GM12878 (cell line): ENCODE measurements around the gene MAP2K7. TPM values are rescaled to one million over a fixed set of nuclear protein-coding genes. Genes with fewer than 3 reads are reported as not detected.
A peak's percentile ranks its signal among the peaks of the same experiment; 100 is the strongest.

Source experiments
- ATAC-seq: fragments of 200-7000 bp; cut with Tn5 transposase; 3 replicates; pipeline ENCODE4 v1.9.1; 2020; ENCODE audit warnings: mild to moderate bottlenecking, moderate library complexity
- BruUV-seq: library from RNA; stranded (reverse); fragments of 400-500 nt; replicated peaks from 2 replicates; lab custom pipeline; 2021; lab: Mats Ljungman, UMichigan
- CTCF ChIA-PET: fragments of 300-600 bp; sonication (Branson Sonifier 250); formaldehyde crosslinking; extraction: SDS; loops from one replicate; lab custom pipeline; 2021; ENCODE audit warnings: inconsistent platforms; lab: Yijun Ruan, JAX
- POLR2A ChIA-PET: fragments of 350-600 bp; formaldehyde crosslinking; extraction: SDS; loops from one replicate; lab custom pipeline; 2021; ENCODE audit warnings: inconsistent platforms; lab: Charles Lee
- RAD21 ChIA-PET: fragments of 300-600 bp; sonication (Branson Sonifier 250); formaldehyde crosslinking; loops from one replicate; lab custom pipeline; 2023; ENCODE audit warnings: antibody characterized with exemption; ENCODE audit not compliant: unreplicated experiment; lab: Charles Lee
- SMC1A ChIA-PET: fragments of 300-600 bp; sonication (Branson Sonifier 250); formaldehyde crosslinking; loops from one replicate; lab custom pipeline; 2023; ENCODE audit not compliant: unreplicated experiment, uncharacterized antibody; lab: Charles Lee
- DNase-seq: peaks from one replicate; pipeline ENCODE4 v3.0.0-alpha.2; 2011; ENCODE audit warnings: low read depth, low spot score
- FAIRE-seq: peaks from 3 replicates; lab custom pipeline; 2011; peaks lifted over from hg19 to GRCh38; lab: Jason Lieb, UNC
- H2AFZ ChIP-seq: 2 replicates; pipeline ENCODE4 v1.6.0; 2011; ENCODE audit warnings: low read depth, low read length, control low read depth; ENCODE audit not compliant: control insufficient read depth
- H3K27ac ChIP-seq: 2 replicates; pipeline ENCODE4 v1.5.1; 2011; ENCODE audit warnings: control low read depth; ENCODE audit not compliant: control insufficient read depth, insufficient read depth
- H3K27me3 ChIP-seq, 2 experiments: replicated peaks in 1 of 2; 2 replicates each; pipeline versions ENCODE4 v1.6.0 to v1.6.1; 2011; ENCODE audit warnings: low read length in 1 of 2; ENCODE audit not compliant: control insufficient read depth in 2 of 2, insufficient read depth in 2 of 2
- H3K36me3 ChIP-seq, 2 experiments: 2 replicates each; pipeline ENCODE4 v1.5.1; 2011; ENCODE audit warnings: low read length in 1 of 2; ENCODE audit not compliant: control insufficient read depth in 2 of 2, insufficient read depth in 2 of 2
- H3K4me1 ChIP-seq: 2 replicates; pipeline ENCODE4 v1.6.1; 2011; ENCODE audit warnings: mild to moderate bottlenecking, low read length, moderate library complexity, mixed read lengths; ENCODE audit not compliant: control insufficient read depth, insufficient read depth
- H3K4me2 ChIP-seq: 2 replicates; pipeline ENCODE4 v1.6.0; 2011; ENCODE audit warnings: control low read depth; ENCODE audit not compliant: control insufficient read depth, insufficient read depth
- H3K4me3 ChIP-seq: fragments of 200-600 bp; sonication (generic); 2 replicates; pipeline ENCODE4 v1.5.1; 2016
- H3K79me2 ChIP-seq: 2 replicates; pipeline ENCODE4 v1.6.0; 2011; ENCODE audit warnings: low read length; ENCODE audit not compliant: control insufficient read depth, insufficient read depth
- H3K9ac ChIP-seq: 2 replicates; pipeline ENCODE4 v1.8.0; 2011; ENCODE audit warnings: low read length, control low read depth, mixed read lengths; ENCODE audit not compliant: control insufficient read depth, insufficient read depth
- H3K9me3 ChIP-seq: replicated peaks from 3 replicates; pipeline ENCODE4 v1.5.1; 2011; ENCODE audit warnings: mild to moderate bottlenecking, low read length; ENCODE audit not compliant: control insufficient read depth, insufficient read depth
- H4K20me1 ChIP-seq: 2 replicates; pipeline ENCODE4 v1.6.0; 2011; ENCODE audit not compliant: control insufficient read depth, insufficient read depth
- BHLHE40 ChIP-seq, 2 experiments: fragments of 450-650 bp in 1 of 2; IDR thresholded peaks; 2 replicates each; pipeline ENCODE4 v1.6.1; 2011 to 2017; ENCODE audit warnings: low read depth in 2 of 2, borderline replicate concordance in 1 of 2, improper control_type of control experiment in 1 of 2, low read length in 1 of 2, mild to moderate bottlenecking in 1 of 2
- DPF2 ChIP-seq: fragments of 450-650 bp; IDR thresholded peaks from 2 replicates; pipeline ENCODE4 v1.6.1; 2017; ENCODE audit warnings: mild to moderate bottlenecking
- POLR2AphosphoS2 ChIP-seq: IDR thresholded peaks from 2 replicates; pipeline ENCODE4 v1.6.1; 2011; ENCODE audit warnings: low read depth, mild to moderate bottlenecking, low read length, improper control_type of control experiment, moderate library complexity
- SIX5 ChIP-seq: IDR thresholded peaks from 2 replicates; pipeline ENCODE4 v1.6.1; 2011; ENCODE audit warnings: mild to moderate bottlenecking, low read depth, low read length, moderate library complexity; ENCODE audit not compliant: severe bottlenecking
- SMARCA5 ChIP-seq: fragments of 450-650 bp; IDR thresholded peaks from 2 replicates; pipeline ENCODE4 v1.6.1; 2017; ENCODE audit warnings: mild to moderate bottlenecking
- whole genome bisulfite sequencing: methylation state at CpG from one replicate; pipeline ENCODE4 v1.1.6; 2016; ENCODE audit warnings: low lambda C conversion rate; ENCODE audit not compliant: insufficient replicate concordance, insufficient coverage; ENCODE audit errors: missing lambda C conversion rate; 5-methylcytosine and 5-hydroxymethylcytosine counted together
- in situ Hi-C: fragments of 300-500 bp; cut with MboI; formaldehyde crosslinking; loops from 9 replicates; pipeline ENCODE4 v1.14.3; 2018; ENCODE audit warnings: mixed read lengths
- intact Hi-C: fragments of 100-400 bp; cut with micrococcal nuclease; formaldehyde crosslinking; loops from one replicate; pipeline ENCODE4 v1.14.2; 2022; ENCODE audit not compliant: unreplicated experiment
- polyA plus RNA-seq, 11 experiments: library from polyadenylated mRNA; depleted of rRNA in 4 of 11; unstranded in 6 of 11; stranded (reverse) in 5 of 11; fragments of >200 nt; fragmentation: Nextera tagmentation in 4 of 11; fragmentation: Illumina TruSeq in 1 of 11; extraction: Ambion mirVana in 4 of 11; extraction: Trizol in 1 of 11; gene quantifications; 1 replicate in 1 of 11; 2 replicates in 10 of 11; pipeline versions ENCODE4 v1.2.1 to v1.2.3, GENCODE V29; 2011 to 2016; ENCODE audit warnings: inconsistent platforms in 2 of 11, missing spikeins in 2 of 11, low read depth in 1 of 11
- total RNA-seq, 4 experiments: library from RNA; depleted of rRNA in 3 of 4; stranded (reverse); fragments of >200 nt in 3 of 4; fragmentation: Illumina TruSeq in 1 of 4; extraction: Trizol in 1 of 4; gene quantifications; 2 replicates each; pipeline versions ENCODE4 v1.2.1 to v1.2.3, GENCODE V29; 2013 to 2021

MAP2K7 gene
- total and polyA plus RNA-seq, 10 of the 15 experiments (the other 5 are each of a cell fraction or from before 2014, with no cell fraction given) = 0.34 to 32.2 (median 6.7) TPM

GRCh38 chr19:7869453-7869909 lies 34.2 kb upstream of the MAP2K7 start:
- in situ Hi-C loops = no loop called here
- H3K27ac ChIP-seq = no peak overlapping the region
- peak overlapping the region; percentile 48; the same call in 1 of the 2 replicates for H3K4me3 ChIP-seq
- CTCF ChIA-PET = interaction anchor here (0.6 to 2.0 kb wide), 20 partner anchors 8 to 480 kb away, joined by 3 to 19 read pairs (median 3); partner anchors contain the start of genes FCER2, MAP2K7, PET100 and SNAPC2
- POLR2A ChIA-PET = interaction anchor here (0.8 to 1.8 kb wide), 3 partner anchors 10 to 51 kb away, joined by 3 to 5 read pairs (median 4); partner anchors contain the start of gene SNAPC2
- no peaks in the 10 kb centered on the region for H3K36me3 ChIP-seq
- TF ChIP-seq SIX5 (no peak), SMARCA5 (0 out of 2 replicates have a peak, but pooled peaks have one; percentile 6), DPF2 (0 out of 2 replicates have a peak, but pooled peaks have one; percentile 57), POLR2AphosphoS2 (no peak), BHLHE40 (IDR thresholded peaks at IDR 0.05; ENCODE audit: borderline replicate concordance in 1 of 2, low read depth in 2 of 2, low read length in 1 of 2) (peak in 1 of 2 experiments; percentile 85; a peak in 1 of 4 replicates)
- no peaks in the 10 kb centered on the region for H3K79me2 ChIP-seq
- peaks cover 3% of the 10 kb centered on the region in 2 experiments; a peak in 3 of 4 replicates for H3K27me3 ChIP-seq
- H3K4me1 ChIP-seq = peaks cover 12% of the 10 kb centered on the region; the same call in 1 of the 2 replicates
- H3K9ac ChIP-seq = no peak overlapping the region
- intact Hi-C loops = loop anchor here (2.0 kb wide), 1 partner anchor 33 kb away; the partner anchor contains the start of gene MAP2K7
- H3K9me3 ChIP-seq = no peaks in the 10 kb centered on the region; the same call in 2 of the 3 replicates
- DNase-seq (no peak), ATAC-seq (peak; percentile 64), FAIRE-seq (peak; percentile 95)
- BruUV-seq = no TSS peak
- RAD21 ChIA-PET = interaction anchor here (0.6 to 1.7 kb wide), 5 partner anchors 34 to 301 kb away, joined by 3 to 8 read pairs (median 3); partner anchors contain the start of genes MAP2K7, SNAPC2 and TRAPPC5
- peak overlapping the region; percentile 88 for H2AFZ ChIP-seq
- WGBS = 3% methylated on average over 47 of the region's 47 CpGs
- SMC1A ChIA-PET = interaction anchor here (1.1 kb wide), 1 partner anchor 188 kb away, joined by 3 read pairs; the partner anchor contains the start of gene TRAPPC5
- H4K20me1 ChIP-seq = no peaks in the 10 kb centered on the region
- H3K4me2 ChIP-seq = peak overlapping the region; percentile 95
